HG03159 (cell line): ENCODE measurements around the gene CA11.

Experiments
- ATAC-seq: cut with Tn5 transposase; IDR thresholded peaks from one replicate; pipeline ENCODE4 v1.9.1; 2021; ENCODE audit warnings: mild to moderate bottlenecking, moderate library complexity; ENCODE audit not compliant: unreplicated experiment

The CA11 gene

GRCh38 chr19:48588670-48589401, 57.2 kb downstream of the CA11 start:
- ATAC-seq: no peak
